K562 (cell line): ENCODE measurements around the gene TAF8. TPM values are rescaled to one million over a fixed set of nuclear protein-coding genes. Genes with fewer than 3 reads are reported as not detected.
A peak's percentile ranks its signal among the peaks of the same experiment; 100 is the strongest.

Experiments used
- ATF4 ChIP-seq: fragments of 450-650 bp; formaldehyde crosslinking; IDR thresholded peaks from 2 replicates; pipeline ENCODE4 v1.4.0; 2022; ENCODE audit warnings: mild to moderate bottlenecking, moderate library complexity
- C11orf30 ChIP-seq: fragments of 450-650 bp; IDR thresholded peaks from 2 replicates; pipeline ENCODE4 v1.6.1; 2016; ENCODE audit warnings: low read depth, mild to moderate bottlenecking
- CCAR2 ChIP-seq: fragments of 200-400 bp; formaldehyde crosslinking; IDR thresholded peaks from 2 replicates; pipeline ENCODE4 v1.6.1; 2017; ENCODE audit warnings: mild to moderate bottlenecking, low read depth, low read length
- CHCHD3 ChIP-seq: fragments of 250-450 bp; sonication (Bioruptor Pico); IDR thresholded peaks from 2 replicates; pipeline ENCODE4 v2.1.2; 2022; ENCODE audit warnings: mild to moderate bottlenecking
- ELK1 ChIP-seq: sonication (generic); formaldehyde crosslinking; IDR thresholded peaks from 2 replicates; pipeline ENCODE4 v1.8.1; 2022; ENCODE audit warnings: missing genetic modification reagents
- GATAD2B ChIP-seq: fragments of 450-650 bp; IDR thresholded peaks from 2 replicates; pipeline ENCODE4 v1.6.1; 2017; ENCODE audit warnings: mild to moderate bottlenecking, borderline replicate concordance
- ILF3 ChIP-seq: fragments of 450-650 bp; IDR thresholded peaks from 2 replicates; pipeline ENCODE4 v1.6.1; 2018; ENCODE audit warnings: antibody characterized with exemption, mild to moderate bottlenecking, moderate library complexity, borderline replicate concordance
- MEF2D ChIP-seq: conservative IDR thresholded peaks from 2 replicates; pipeline ENCODE4 v1.6.1; 2016; ENCODE audit warnings: low read depth, missing genetic modification characterization, missing compliant biosample characterization
- RFX5 ChIP-seq: IDR thresholded peaks from 2 replicates; pipeline ENCODE4 v1.6.1; 2011; ENCODE audit warnings: low read depth, mild to moderate bottlenecking, improper control_type of control experiment, low read length
- SIN3A ChIP-seq, 2 experiments: fragments of 150-350 bp in 1 of 2; IDR thresholded peaks; 2 replicates each; pipeline ENCODE4 v1.6.1; 2011 to 2016; ENCODE audit warnings: borderline replicate concordance in 2 of 2, low read depth in 2 of 2, low read length in 2 of 2, mild to moderate bottlenecking in 2 of 2, moderate library complexity in 2 of 2; ENCODE audit not compliant: control insufficient read depth in 1 of 2
- SMAD3 ChIP-seq: fragments of 450-650 bp; formaldehyde crosslinking; conservative IDR thresholded peaks from 2 replicates; pipeline ENCODE4 v1.4.0; 2020; ENCODE audit warnings: mild to moderate bottlenecking
- TAF9B ChIP-seq: fragments of 450-650 bp; IDR thresholded peaks from 2 replicates; pipeline ENCODE4 v1.6.1; 2018; ENCODE audit warnings: mild to moderate bottlenecking; ENCODE audit not compliant: partially characterized antibody
- TRIM24 ChIP-seq, 2 experiments: fragments of 450-650 bp; IDR thresholded peaks; 2 replicates each; pipeline ENCODE4 v1.6.1; 2016
- TSHZ1 ChIP-seq: fragments of 250-450 bp; sonication (Bioruptor Pico); IDR thresholded peaks from 2 replicates; pipeline ENCODE4 v1.4.0; 2020; ENCODE audit warnings: mild to moderate bottlenecking, moderate library complexity
- ZBTB1 ChIP-seq: sonication (generic); formaldehyde crosslinking; IDR thresholded peaks from 2 replicates; pipeline ENCODE4 v1.8.1; 2023; ENCODE audit warnings: missing genetic modification reagents, low read depth, mild to moderate bottlenecking, borderline replicate concordance
- ZFP1 ChIP-seq: fragments of 450-650 bp; formaldehyde crosslinking; IDR thresholded peaks from 2 replicates; pipeline ENCODE4 v1.4.0; 2020; ENCODE audit warnings: mild to moderate bottlenecking, mixed read lengths
- ZNF217 ChIP-seq: sonication (generic); formaldehyde crosslinking; IDR thresholded peaks from 2 replicates; pipeline ENCODE4 v1.8.0; 2022; ENCODE audit warnings: mild to moderate bottlenecking, missing genetic modification reagents
- ZNF253 ChIP-seq: fragments of 250-450 bp; sonication (Bioruptor Pico); conservative IDR thresholded peaks from 2 replicates; pipeline ENCODE4 v1.6.1; 2021; ENCODE audit warnings: mild to moderate bottlenecking
- ZNF408 ChIP-seq: fragments of 250-450 bp; sonication (Bioruptor Pico); IDR thresholded peaks from 2 replicates; pipeline ENCODE4 v1.4.0; 2020; ENCODE audit warnings: low read depth, mild to moderate bottlenecking, moderate library complexity
- ZNF830 ChIP-seq: fragments of 250-450 bp; sonication (Bioruptor Pico); IDR thresholded peaks from 2 replicates; pipeline ENCODE4 v1.5.0; 2021; ENCODE audit warnings: mild to moderate bottlenecking
- polyA plus RNA-seq, 8 experiments: library from polyadenylated mRNA; depleted of rRNA in 4 of 8; stranded (reverse) in 5 of 8; unstranded in 3 of 8; fragments of >200 nt; fragmentation: Nextera tagmentation in 2 of 8; fragmentation: Illumina TruSeq in 1 of 8; extraction: Ambion mirVana in 2 of 8; extraction: Trizol in 1 of 8; gene quantifications; 2 replicates each; pipeline versions ENCODE4 v1.2.1 to v1.2.3, GENCODE V29; 2011 to 2014; ENCODE audit warnings: inconsistent platforms in 1 of 8, missing spikeins in 1 of 8
- total RNA-seq, 7 experiments: library from RNA; depleted of rRNA in 6 of 7; stranded (reverse); fragments of >200 nt in 6 of 7; fragmentation: Illumina TruSeq in 2 of 7; extraction: Trizol in 2 of 7; gene quantifications; 2 replicates each; pipeline versions ENCODE4 v1.2.1 to v1.2.3, GENCODE V29; 2011 to 2021; ENCODE audit warnings: low replicate concordance in 1 of 7

TAF8 gene
- total and polyA plus RNA-seq, 9 of the 15 experiments (the other 6 are each of a cell fraction or from before 2014, with no cell fraction given) = 29.4 to 84.0 (median 52.6) TPM

- TF ChIP-seq ZFP1 (CRISPR knock-in tag) (peak; percentile 40; the same call in 1 of the 2 replicates), ZNF253 (no peak), ILF3 (no peak), RFX5 (no peak), ZNF408 (CRISPR knock-in tag) (no peak), TAF9B (peak; percentile 92), ELK1 (CRISPR knock-in tag) (no peak), ZNF830 (CRISPR knock-in tag) (0 out of 2 replicates have a peak, but pooled peaks have one; percentile 81), SMAD3 (peak; percentile 76), C11orf30 (peak; percentile 100), CHCHD3 (CRISPR knock-in tag) (peak; percentile 44; the same call in 1 of the 2 replicates), ATF4 (CRISPR knock-in tag) (peak; percentile 64), CCAR2 (no peak), ZNF217 (CRISPR knock-in tag) (no peak), TSHZ1 (CRISPR knock-in tag) (0 out of 2 replicates have a peak, but pooled peaks have one; percentile 50), GATAD2B (peak; percentile 95), TRIM24 (IDR thresholded peaks at IDR 0.05) (peak; percentile 82 to 85), MEF2D (tag) (peak; percentile 67; the same call in 1 of the 2 replicates), ZBTB1 (no peak), SIN3A (IDR thresholded peaks at IDR 0.05; ENCODE audit: borderline replicate concordance in 2 of 2, control insufficient read depth in 1 of 2, low read depth in 2 of 2, low read length in 2 of 2) (peak in 1 of 2 experiments; percentile 65; a peak in 1 of 4 replicates)
These were observed 21.9 kb upstream of the TAF8 start (continued) for GRCh38 chr6:42028234-42029061.
